Spleen (tissue), 11 donors: ENCODE data around the gene RAB6A. TPM values are rescaled to one million over a fixed set of nuclear protein-coding genes. Genes with fewer than 3 reads are reported as not detected.

ENCODE experiments used
- DNase-seq: peaks from one replicate; pipeline ENCODE4 v3.0.0-alpha.2; 2020
- H3K27ac ChIP-seq, 8 donors: fragments of 200-600 bp; sonication (generic) in 7 of 8; 1 replicate in 4 of 8; 2 replicates in 4 of 8; pipeline versions ENCODE4 v1.5.0 to v1.8.0; 2016 to 2021; ENCODE audit warnings: inconsistent platforms in 4 of 8, mild to moderate bottlenecking in 4 of 8, moderate library complexity in 1 of 8
- H3K27me3 ChIP-seq, 7 donors: fragments of 200-600 bp; sonication (generic) in 6 of 7; replicated peaks in 1 of 7; 1 replicate in 4 of 7; 2 replicates in 3 of 7; pipeline versions ENCODE4 v1.5.0 to v1.8.0; 2016 to 2021; ENCODE audit warnings: inconsistent platforms in 3 of 7, mild to moderate bottlenecking in 1 of 7
- H3K36me3 ChIP-seq, 6 donors: fragments of 200-600 bp; sonication (generic) in 5 of 6; 1 replicate in 4 of 6; 2 replicates in 2 of 6; pipeline versions ENCODE4 v1.5.0 to v1.8.0; 2016 to 2021; ENCODE audit warnings: inconsistent platforms in 2 of 6
- H3K4me1 ChIP-seq, 6 donors: fragments of 200-600 bp; sonication (generic) in 5 of 6; 1 replicate in 3 of 6; 2 replicates in 3 of 6; pipeline versions ENCODE4 v1.5.0 to v1.8.0; 2016 to 2021; ENCODE audit warnings: inconsistent platforms in 3 of 6
- H3K4me3 ChIP-seq, 8 donors: fragments of 200-600 bp; sonication (generic) in 7 of 8; 1 replicate in 4 of 8; 2 replicates in 4 of 8; pipeline versions ENCODE4 v1.5.0 to v1.8.0; 2016 to 2021; ENCODE audit warnings: inconsistent platforms in 4 of 8, mild to moderate bottlenecking in 4 of 8, moderate library complexity in 2 of 8
- H3K9me3 ChIP-seq, 8 donors: fragments of 200-600 bp; sonication (generic) in 7 of 8; 1 replicate in 4 of 8; 2 replicates in 4 of 8; pipeline versions ENCODE4 v1.5.0 to v1.8.0; 2016 to 2021; ENCODE audit warnings: inconsistent platforms in 4 of 8
- CTCF ChIP-seq, 11 experiments: fragments of 200-600 bp in 7 of 11; fragments of 450-650 bp in 4 of 11; sonication (generic) in 4 of 11; IDR thresholded peaks in 8 of 11; conservative IDR thresholded peaks in 3 of 11; 1 replicate in 7 of 11; 2 replicates in 4 of 11; pipeline versions ENCODE4 v1.4.0 to v1.8.0; 2016 to 2021; ENCODE audit warnings: antibody characterized with exemption in 11 of 11, inconsistent platforms in 4 of 11, mild to moderate bottlenecking in 1 of 11
- POLR2A ChIP-seq, 3 donors: fragments of 450-650 bp; IDR thresholded peaks; one replicate each; pipeline ENCODE4 v1.5.1; 2017; ENCODE audit warnings: antibody characterized with exemption in 3 of 3, mild to moderate bottlenecking in 1 of 3
- POLR2AphosphoS5 ChIP-seq, 3 donors: sonication (generic); formaldehyde crosslinking; IDR thresholded peaks; one replicate each; pipeline ENCODE4 v1.5.1; 2017; ENCODE audit warnings: antibody characterized with exemption in 3 of 3
- WGBS, 5 donors: extraction: QIAGEN DNeasy Blood & Tissue Kit in 3 of 5; methylation state at CpG; one replicate each; pipeline versions ENCODE4 v1.1.5 to v1.1.7; 2013 to 2018; 5-methylcytosine and 5-hydroxymethylcytosine counted together
- intact Hi-C: fragments of 100-400 bp; cut with DNase I; formaldehyde crosslinking; loops from one replicate; pipeline ENCODE4 v1.15.0; 2023; ENCODE audit warnings: low total_unique reads
- polyA plus RNA-seq, 3 donors: library from polyadenylated mRNA; stranded (reverse); fragments of 200-250 nt; gene quantifications; one replicate each; pipeline ENCODE4 v1.2.1, GENCODE V29; 2013
- total RNA-seq, 7 donors: library from RNA; depleted of rRNA in 3 of 7; stranded (reverse); fragments of >200 nt in 3 of 7; fragmentation: NEBNext Ultra II Directional in 4 of 7; extraction: Animal tissue kit (Norgen Biotek cat#: 25700) in 4 of 7; gene quantifications; one replicate each; pipeline versions ENCODE4 v1.1.0 to v1.2.1, GENCODE V29; 2016 to 2021
- donor health status: healthy with polysubstance abuse.
- donor health status: DM: no; HTN: no; CAD: no; lungs with moderate emphysema.
- donor health status: DM: no; HTN: no; CAD: no.
- donor health status: Bipolar disorder and iron deficiency.
- donor health status: healthy.
- donor health status: DM: no; HTN: no; CAD: no.
- donor health status: DM: yes; HTN: yes; CAD: no.

The RAB6A gene
- total and polyA plus RNA-seq, 10 donors = 25.7 to 144 (median 97.4) TPM

- TF ChIP-seq POLR2AphosphoS5 (IDR thresholded peaks at IDR 0.05) (no peak), CTCF (IDR thresholded peaks at IDR 0.05 in 8 of 11, conservative IDR thresholded peaks at IDR 0.05 in 3 of 11) (no peak), POLR2A (IDR thresholded peaks at IDR 0.05) (no peak)
- WGBS, 5 donors = 66 to 81% (median 69%) methylated on average over 7 of the region's 7 CpGs
- H3K27me3 ChIP-seq = peaks cover 0 to 13% (median 0%) of the 10 kb centered on the region in 7 donors
- H3K36me3 ChIP-seq = no peaks in the 10 kb centered on the region
- intact Hi-C loops = no loop called here
- no peak overlapping the region for H3K27ac ChIP-seq
- no peak overlapping the region for H3K4me3 ChIP-seq
- peaks cover 0 to 9% (median 0%) of the 10 kb centered on the region in 8 donors for H3K9me3 ChIP-seq
- H3K4me1 ChIP-seq = peaks cover 3 to 20% (median 9%) of the 10 kb centered on the region in 6 donors
- DNase-seq = no peak
Observed at GRCh38 chr11:73629907-73630306, 131.0 kb downstream of the RAB6A start.

GRCh38 chr11:73625696-73626318, 135.1 kb downstream of the RAB6A start:
- no peak overlapping the region for H3K27ac ChIP-seq
- H3K4me1 ChIP-seq = peaks cover 3 to 35% (median 15%) of the 10 kb centered on the region in 6 donors
- no peak overlapping the region for H3K4me3 ChIP-seq
- no peaks in the 10 kb centered on the region for H3K36me3 ChIP-seq
- intact Hi-C loops = no loop called here
- no peaks in the 10 kb centered on the region for H3K9me3 ChIP-seq
- TF ChIP-seq CTCF (IDR thresholded peaks at IDR 0.05 in 8 of 11, conservative IDR thresholded peaks at IDR 0.05 in 3 of 11) = peak; percentile 75 to 96 (median 91)
- TF ChIP-seq POLR2A (IDR thresholded peaks at IDR 0.05) = no peak
- TF ChIP-seq POLR2AphosphoS5 (IDR thresholded peaks at IDR 0.05) = peak in 1 of 3 donors; percentile 36
- WGBS, 5 donors = 28 to 34% (median 31%) methylated on average over 19 of the region's 19 CpGs
- peak; percentile 86 for DNase-seq
- peaks cover 0 to 25% (median 0%) of the 10 kb centered on the region in 7 donors for H3K27me3 ChIP-seq

Other genes starting within 250 kb of the RAB6A start
- 10 to 100 TPM; 20.8 to 33.2 (median 25.0) TPM for gene FAM168A, start 163.0 kb downstream of the RAB6A start, total RNA-seq
- gene FAM168A, start 163.0 kb downstream of the RAB6A start, polyA plus RNA-seq = 1 to 10 TPM; 2.7 to 5.1 (median 2.8) TPM
- gene PLEKHB1, start 114.5 kb downstream of the RAB6A start, total RNA-seq = 10 to 100 TPM in 3 of 7 donors, 1 to 10 TPM in 4; 2.0 to 12.3 (median 8.1) TPM
- 1 to 10 TPM; 3.6 to 8.3 (median 3.7) TPM for gene PLEKHB1, start 114.5 kb downstream of the RAB6A start, polyA plus RNA-seq
- gene MRPL48, start 26.8 kb upstream of the RAB6A start, total RNA-seq = 10 to 100 TPM; 10.7 to 27.3 (median 24.3) TPM
- 10 to 100 TPM; 31.8 to 46.6 (median 41.9) TPM for gene MRPL48, start 26.8 kb upstream of the RAB6A start, polyA plus RNA-seq
- gene COA4, start 115.8 kb upstream of the RAB6A start, total RNA-seq = 10 to 100 TPM; 42.4 to 88.8 (median 51.0) TPM
- gene COA4, start 115.8 kb upstream of the RAB6A start, polyA plus RNA-seq = 10 to 100 TPM; 56.7 to 73.9 (median 64.2) TPM
- 10 to 100 TPM in 6 of 7 donors, 1 to 10 TPM in 1; 8.1 to 18.1 (median 14.4) TPM for gene PAAF1, start 115.9 kb upstream of the RAB6A start, total RNA-seq
- gene PAAF1, start 115.9 kb upstream of the RAB6A start, polyA plus RNA-seq = 10 to 100 TPM; 10.8 to 14.5 (median 11.3) TPM
- under 1 TPM in 1 of 7 donors, not detected in 6; 0.32 TPM for gene DNAJB13, start 190.0 kb upstream of the RAB6A start, total RNA-seq
- under 1 TPM in 2 of 3 donors, not detected in 1; 0.04 to 0.06 TPM for gene DNAJB13, start 190.0 kb upstream of the RAB6A start, polyA plus RNA-seq
- gene UCP2, start 221.8 kb upstream of the RAB6A start, total RNA-seq = 100 to 1,000 TPM; 369 to 556 (median 427) TPM
- 100 to 1,000 TPM; 209 to 281 (median 275) TPM for gene UCP2, start 221.8 kb upstream of the RAB6A start, polyA plus RNA-seq
- gene UCP3, start 248.0 kb upstream of the RAB6A start, total RNA-seq = 1 to 10 TPM; 2.0 to 7.1 (median 4.8) TPM
- 1 to 10 TPM in 2 of 3 donors, under 1 TPM in 1; 0.68 to 2.6 (median 1.5) TPM for gene UCP3, start 248.0 kb upstream of the RAB6A start, polyA plus RNA-seq